Body of pancreas (tissue), 4 donors: ENCODE results near the gene CYP27A1.

Experiments
- POLR2A ChIP-seq, 3 donors: fragments of 450-650 bp; IDR thresholded peaks; one replicate each; pipeline ENCODE4 v1.6.1; 2016; ENCODE audit warnings: antibody characterized with exemption in 3 of 3, mild to moderate bottlenecking in 2 of 3
- TF ChIP-seq, protein P1 (sequence below), 7 experiments: fragments of 450-650 bp in 4 of 7; fragments of 200-600 bp in 3 of 7; sonication (generic) in 3 of 7; IDR thresholded peaks; one replicate each; pipeline ENCODE4 v1.5.1; 2016 to 2019; ENCODE audit warnings: antibody characterized with exemption in 7 of 7

DNA sequence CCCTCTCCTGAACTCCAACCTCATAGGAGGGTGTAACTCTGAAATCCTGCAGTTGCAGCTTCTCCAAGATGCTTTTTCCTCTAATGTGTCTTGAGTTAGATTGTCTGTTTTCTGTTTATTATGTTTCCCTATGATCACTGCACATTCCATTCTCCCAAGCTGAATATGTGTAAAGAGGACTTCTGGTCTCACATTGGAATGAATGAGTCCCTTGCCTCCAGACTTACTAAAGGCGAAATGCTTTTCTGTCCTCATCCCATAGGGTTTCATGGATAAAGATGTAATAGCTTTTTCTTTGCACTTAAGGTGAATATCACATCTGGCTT lies 35.5 kb upstream of the CYP27A1 start:
- TF ChIP-seq, protein P1, sequence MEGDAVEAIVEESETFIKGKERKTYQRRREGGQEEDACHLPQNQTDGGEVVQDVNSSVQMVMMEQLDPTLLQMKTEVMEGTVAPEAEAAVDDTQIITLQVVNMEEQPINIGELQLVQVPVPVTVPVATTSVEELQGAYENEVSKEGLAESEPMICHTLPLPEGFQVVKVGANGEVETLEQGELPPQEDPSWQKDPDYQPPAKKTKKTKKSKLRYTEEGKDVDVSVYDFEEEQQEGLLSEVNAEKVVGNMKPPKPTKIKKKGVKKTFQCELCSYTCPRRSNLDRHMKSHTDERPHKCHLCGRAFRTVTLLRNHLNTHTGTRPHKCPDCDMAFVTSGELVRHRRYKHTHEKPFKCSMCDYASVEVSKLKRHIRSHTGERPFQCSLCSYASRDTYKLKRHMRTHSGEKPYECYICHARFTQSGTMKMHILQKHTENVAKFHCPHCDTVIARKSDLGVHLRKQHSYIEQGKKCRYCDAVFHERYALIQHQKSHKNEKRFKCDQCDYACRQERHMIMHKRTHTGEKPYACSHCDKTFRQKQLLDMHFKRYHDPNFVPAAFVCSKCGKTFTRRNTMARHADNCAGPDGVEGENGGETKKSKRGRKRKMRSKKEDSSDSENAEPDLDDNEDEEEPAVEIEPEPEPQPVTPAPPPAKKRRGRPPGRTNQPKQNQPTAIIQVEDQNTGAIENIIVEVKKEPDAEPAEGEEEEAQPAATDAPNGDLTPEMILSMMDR (IDR thresholded peaks at IDR 0.05), result no peak
- no peak for TF ChIP-seq POLR2A (IDR thresholded peaks at IDR 0.05)
